GM12878 (cell line): ENCODE data around the gene ARPC1A. TPM values are rescaled to one million over a fixed set of nuclear protein-coding genes. Genes with fewer than 3 reads are reported as not detected.

ENCODE experiments used
- ATAC-seq: fragments of 200-7000 bp; cut with Tn5 transposase; 3 replicates; pipeline ENCODE4 v1.9.1; 2020; ENCODE audit warnings: mild to moderate bottlenecking, moderate library complexity
- BruUV-seq: library from RNA; stranded (reverse); fragments of 400-500 nt; replicated peaks from 2 replicates; lab custom pipeline; 2021; lab: Mats Ljungman, UMichigan
- CTCF ChIA-PET: fragments of 300-600 bp; sonication (Branson Sonifier 250); formaldehyde crosslinking; extraction: SDS; loops from one replicate; lab custom pipeline; 2021; ENCODE audit warnings: inconsistent platforms; lab: Yijun Ruan, JAX
- POLR2A ChIA-PET: fragments of 350-600 bp; formaldehyde crosslinking; extraction: SDS; loops from one replicate; lab custom pipeline; 2021; ENCODE audit warnings: inconsistent platforms; lab: Charles Lee
- RAD21 ChIA-PET: fragments of 300-600 bp; sonication (Branson Sonifier 250); formaldehyde crosslinking; loops from one replicate; lab custom pipeline; 2023; ENCODE audit warnings: antibody characterized with exemption; ENCODE audit not compliant: unreplicated experiment; lab: Charles Lee
- SMC1A ChIA-PET: fragments of 300-600 bp; sonication (Branson Sonifier 250); formaldehyde crosslinking; loops from one replicate; lab custom pipeline; 2023; ENCODE audit not compliant: unreplicated experiment, uncharacterized antibody; lab: Charles Lee
- DNase-seq: peaks from one replicate; pipeline ENCODE4 v3.0.0-alpha.2; 2011; ENCODE audit warnings: low read depth, low spot score
- FAIRE-seq: peaks from 3 replicates; lab custom pipeline; 2011; peaks lifted over from hg19 to GRCh38; lab: Jason Lieb, UNC
- H2AFZ ChIP-seq: 2 replicates; pipeline ENCODE4 v1.6.0; 2011; ENCODE audit warnings: low read depth, low read length, control low read depth; ENCODE audit not compliant: control insufficient read depth
- H3K27ac ChIP-seq: 2 replicates; pipeline ENCODE4 v1.5.1; 2011; ENCODE audit warnings: control low read depth; ENCODE audit not compliant: control insufficient read depth, insufficient read depth
- H3K27me3 ChIP-seq, 2 experiments: replicated peaks in 1 of 2; 2 replicates each; pipeline versions ENCODE4 v1.6.0 to v1.6.1; 2011; ENCODE audit warnings: low read length in 1 of 2; ENCODE audit not compliant: control insufficient read depth in 2 of 2, insufficient read depth in 2 of 2
- H3K36me3 ChIP-seq, 2 experiments: 2 replicates each; pipeline ENCODE4 v1.5.1; 2011; ENCODE audit warnings: low read length in 1 of 2; ENCODE audit not compliant: control insufficient read depth in 2 of 2, insufficient read depth in 2 of 2
- H3K4me1 ChIP-seq: 2 replicates; pipeline ENCODE4 v1.6.1; 2011; ENCODE audit warnings: mild to moderate bottlenecking, low read length, moderate library complexity, mixed read lengths; ENCODE audit not compliant: control insufficient read depth, insufficient read depth
- H3K4me2 ChIP-seq: 2 replicates; pipeline ENCODE4 v1.6.0; 2011; ENCODE audit warnings: control low read depth; ENCODE audit not compliant: control insufficient read depth, insufficient read depth
- H3K4me3 ChIP-seq: fragments of 200-600 bp; sonication (generic); 2 replicates; pipeline ENCODE4 v1.5.1; 2016
- H3K79me2 ChIP-seq: 2 replicates; pipeline ENCODE4 v1.6.0; 2011; ENCODE audit warnings: low read length; ENCODE audit not compliant: control insufficient read depth, insufficient read depth
- H3K9ac ChIP-seq: 2 replicates; pipeline ENCODE4 v1.8.0; 2011; ENCODE audit warnings: low read length, control low read depth, mixed read lengths; ENCODE audit not compliant: control insufficient read depth, insufficient read depth
- H3K9me3 ChIP-seq: replicated peaks from 3 replicates; pipeline ENCODE4 v1.5.1; 2011; ENCODE audit warnings: mild to moderate bottlenecking, low read length; ENCODE audit not compliant: control insufficient read depth, insufficient read depth
- H4K20me1 ChIP-seq: 2 replicates; pipeline ENCODE4 v1.6.0; 2011; ENCODE audit not compliant: control insufficient read depth, insufficient read depth
- BHLHE40 ChIP-seq, 2 experiments: fragments of 450-650 bp in 1 of 2; IDR thresholded peaks; 2 replicates each; pipeline ENCODE4 v1.6.1; 2011 to 2017; ENCODE audit warnings: low read depth in 2 of 2, borderline replicate concordance in 1 of 2, improper control_type of control experiment in 1 of 2, low read length in 1 of 2, mild to moderate bottlenecking in 1 of 2
- E2F8 ChIP-seq: fragments of 450-650 bp; IDR thresholded peaks from 2 replicates; pipeline ENCODE4 v1.6.1; 2018; ENCODE audit warnings: mild to moderate bottlenecking, low read depth, moderate library complexity; ENCODE audit not compliant: partially characterized antibody
- ELK1 ChIP-seq: IDR thresholded peaks from 2 replicates; pipeline ENCODE4 v1.6.1; 2012; ENCODE audit warnings: low read depth, low read length, improper control_type of control experiment
- POLR2AphosphoS2 ChIP-seq: IDR thresholded peaks from 2 replicates; pipeline ENCODE4 v1.6.1; 2011; ENCODE audit warnings: low read depth, mild to moderate bottlenecking, low read length, improper control_type of control experiment, moderate library complexity
- SPI1 ChIP-seq: IDR thresholded peaks from 2 replicates; pipeline ENCODE4 v1.6.1; 2011; ENCODE audit warnings: low read depth, mild to moderate bottlenecking, low read length, moderate library complexity, borderline replicate concordance; ENCODE audit not compliant: insufficient read depth
- WGBS: methylation state at CpG from one replicate; pipeline ENCODE4 v1.1.6; 2016; ENCODE audit warnings: low lambda C conversion rate; ENCODE audit not compliant: insufficient replicate concordance, insufficient coverage; ENCODE audit errors: missing lambda C conversion rate; 5-methylcytosine and 5-hydroxymethylcytosine counted together
- in situ Hi-C: fragments of 300-500 bp; cut with MboI; formaldehyde crosslinking; loops from 9 replicates; pipeline ENCODE4 v1.14.3; 2018; ENCODE audit warnings: mixed read lengths
- intact Hi-C: fragments of 100-400 bp; cut with micrococcal nuclease; formaldehyde crosslinking; loops from one replicate; pipeline ENCODE4 v1.14.2; 2022; ENCODE audit not compliant: unreplicated experiment
- polyA plus RNA-seq, 11 experiments: library from polyadenylated mRNA; depleted of rRNA in 4 of 11; unstranded in 6 of 11; stranded (reverse) in 5 of 11; fragments of >200 nt; fragmentation: Nextera tagmentation in 4 of 11; fragmentation: Illumina TruSeq in 1 of 11; extraction: Ambion mirVana in 4 of 11; extraction: Trizol in 1 of 11; gene quantifications; 1 replicate in 1 of 11; 2 replicates in 10 of 11; pipeline versions ENCODE4 v1.2.1 to v1.2.3, GENCODE V29; 2011 to 2016; ENCODE audit warnings: inconsistent platforms in 2 of 11, missing spikeins in 2 of 11, low read depth in 1 of 11
- total RNA-seq, 4 experiments: library from RNA; depleted of rRNA in 3 of 4; stranded (reverse); fragments of >200 nt in 3 of 4; fragmentation: Illumina TruSeq in 1 of 4; extraction: Trizol in 1 of 4; gene quantifications; 2 replicates each; pipeline versions ENCODE4 v1.2.1 to v1.2.3, GENCODE V29; 2013 to 2021
- TF ChIP-seq, protein P1 (sequence below): fragments of 450-650 bp; IDR thresholded peaks from 2 replicates; pipeline ENCODE4 v1.6.1; 2017; ENCODE audit warnings: borderline replicate concordance

Gene ARPC1A
- total and polyA plus RNA-seq, 10 of the 15 experiments (the other 5 are each of a cell fraction or from before 2014, with no cell fraction given): 42.3 to 152 (median 72.1) TPM

- in situ Hi-C loops (no loop called here), intact Hi-C loops (no loop called here)
- SMC1A ChIA-PET: no interaction called here
- DNase-seq (no peak), ATAC-seq (no peak), FAIRE-seq (no peak)
- H3K4me1 ChIP-seq: no peaks in the 10 kb centered on the region
- no peak overlapping the region for H3K27ac ChIP-seq
- BruUV-seq: no TSS peak
- H3K4me2 ChIP-seq: no peak overlapping the region
- H4K20me1 ChIP-seq: no peaks in the 10 kb centered on the region
- POLR2A ChIA-PET: interaction anchor here (0.6 kb wide), 1 partner anchor 44 kb away, joined by 3 read pairs; no protein-coding TSS in a partner anchor
- H3K9ac ChIP-seq: no peak overlapping the region
- H3K9me3 ChIP-seq: no peaks in the 10 kb centered on the region
- H3K79me2 ChIP-seq: no peaks in the 10 kb centered on the region
- 46% methylated on average over 4 of the region's 4 CpGs for WGBS
- no peak overlapping the region for H2AFZ ChIP-seq
- no peak overlapping the region for H3K4me3 ChIP-seq
- no peaks in the 10 kb centered on the region for H3K27me3 ChIP-seq
- H3K36me3 ChIP-seq: no peaks in the 10 kb centered on the region
- CTCF ChIA-PET: interaction anchor here (1.3 to 2.3 kb wide), 3 partner anchors 17 to 254 kb away, joined by 3 to 8 read pairs (median 4); no protein-coding TSS in a partner anchor
- TF ChIP-seq SPI1 (no peak), E2F8 (no peak), POLR2AphosphoS2 (no peak), BHLHE40 (IDR thresholded peaks at IDR 0.05; ENCODE audit: borderline replicate concordance in 1 of 2, low read depth in 2 of 2, low read length in 1 of 2) (no peak), ELK1 (no peak)
- TF ChIP-seq, protein P1, sequence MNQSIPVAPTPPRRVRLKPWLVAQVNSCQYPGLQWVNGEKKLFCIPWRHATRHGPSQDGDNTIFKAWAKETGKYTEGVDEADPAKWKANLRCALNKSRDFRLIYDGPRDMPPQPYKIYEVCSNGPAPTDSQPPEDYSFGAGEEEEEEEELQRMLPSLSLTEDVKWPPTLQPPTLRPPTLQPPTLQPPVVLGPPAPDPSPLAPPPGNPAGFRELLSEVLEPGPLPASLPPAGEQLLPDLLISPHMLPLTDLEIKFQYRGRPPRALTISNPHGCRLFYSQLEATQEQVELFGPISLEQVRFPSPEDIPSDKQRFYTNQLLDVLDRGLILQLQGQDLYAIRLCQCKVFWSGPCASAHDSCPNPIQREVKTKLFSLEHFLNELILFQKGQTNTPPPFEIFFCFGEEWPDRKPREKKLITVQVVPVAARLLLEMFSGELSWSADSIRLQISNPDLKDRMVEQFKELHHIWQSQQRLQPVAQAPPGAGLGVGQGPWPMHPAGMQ: no peak
- TF ChIP-seq, all 136 proteins: peak for 0
- RAD21 ChIA-PET: no interaction called here
Measured at GRCh38 chr7:99293650-99294049, 32.0 kb upstream of the ARPC1A start.
